DMS53 (cell line): ENCODE measurements around the gene SRPRB.

Experiments used
- DNase-seq: peaks from one replicate; lab custom pipeline; 2025; lab: John Stamatoyannopoulos, UW

Gene SRPRB

DNA sequence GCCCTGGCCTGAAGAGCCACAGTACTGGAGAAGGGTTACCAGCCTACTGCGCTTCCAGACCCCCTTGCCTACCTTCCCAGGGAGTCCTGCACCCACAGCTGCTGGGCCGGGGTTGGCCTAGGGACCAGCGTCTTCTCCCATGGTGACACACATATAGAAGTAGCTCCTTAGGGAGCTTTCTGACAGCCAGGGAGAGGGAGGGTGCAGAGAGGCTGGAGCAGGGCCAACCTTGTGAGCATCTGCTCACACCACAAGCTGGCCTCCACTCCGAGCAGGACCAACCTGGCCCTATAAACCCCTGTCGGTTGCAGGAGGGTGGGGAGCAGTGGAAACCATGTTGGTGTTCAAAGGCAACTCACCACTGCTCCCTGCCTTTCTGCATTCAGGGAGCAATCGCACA is 35.2 kb downstream of the SRPRB start:
- no peak for DNase-seq

GRCh38 chr3:133841196-133841595 is 35.6 kb downstream of the SRPRB start:
- DNase-seq: no peak

DNA sequence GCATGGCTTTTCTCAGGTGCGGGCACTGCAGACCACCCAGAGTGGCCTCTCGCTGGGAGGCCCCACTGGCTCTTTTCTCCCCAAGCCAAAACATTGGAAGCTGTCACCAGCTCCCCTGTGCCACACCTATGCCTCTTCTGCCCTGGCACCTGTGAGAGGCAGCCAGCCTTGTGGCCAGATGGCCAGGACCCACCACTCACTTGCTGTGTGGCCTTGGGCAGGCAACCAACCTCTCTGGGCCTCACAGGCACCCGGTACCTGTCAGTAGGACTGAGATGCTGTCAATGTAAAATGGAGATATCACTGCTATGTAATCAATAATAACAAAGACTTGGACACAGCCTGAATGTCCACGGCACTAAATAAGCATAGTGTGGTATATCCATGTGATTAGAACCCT is 36.5 kb downstream of the SRPRB start:
- DNase-seq: no peak

DNA sequence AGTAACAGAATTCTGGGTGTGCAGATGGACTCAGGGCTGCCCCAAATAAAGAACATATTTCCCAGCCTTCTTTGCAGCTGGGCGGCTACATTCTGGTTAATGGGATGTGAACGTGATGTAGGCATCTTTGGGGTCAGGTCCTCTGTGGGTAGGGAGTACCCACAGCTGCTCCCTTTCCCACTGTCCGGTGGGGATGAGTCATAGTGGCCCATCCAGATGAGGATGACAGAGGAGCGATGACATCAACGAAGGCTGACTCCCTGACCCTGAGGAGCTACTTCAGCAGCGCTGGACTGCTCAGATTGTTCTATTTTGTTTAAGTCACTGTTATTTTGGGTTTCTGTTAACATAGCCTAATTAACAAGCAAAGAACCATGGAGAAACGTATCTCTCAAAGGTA is 38.0 kb downstream of the SRPRB start:
- peak; percentile 26 for DNase-seq

DNA sequence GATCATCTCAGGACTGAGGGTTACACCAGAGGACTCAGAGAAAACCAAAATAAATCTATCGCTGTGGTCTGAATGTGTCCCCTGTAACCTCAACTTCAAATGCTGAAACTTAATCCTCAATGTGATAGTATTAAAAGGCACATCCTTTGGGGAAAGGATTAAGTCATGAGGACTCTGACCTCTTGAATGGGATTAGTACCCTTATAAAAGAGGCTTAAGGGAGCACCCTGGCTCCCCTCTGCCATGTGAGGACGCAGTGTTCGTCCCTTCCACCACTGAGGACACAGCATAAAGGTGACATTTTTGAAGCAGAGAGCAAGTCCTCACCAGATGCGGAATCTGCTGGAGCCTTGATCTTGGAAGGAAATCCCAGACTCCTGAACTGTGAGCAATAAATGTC is 39.5 kb downstream of the SRPRB start:
- DNase-seq: no peak

GRCh38 chr3:133849346-133849745 is 43.7 kb downstream of the SRPRB start:
- no peak for DNase-seq

DNA sequence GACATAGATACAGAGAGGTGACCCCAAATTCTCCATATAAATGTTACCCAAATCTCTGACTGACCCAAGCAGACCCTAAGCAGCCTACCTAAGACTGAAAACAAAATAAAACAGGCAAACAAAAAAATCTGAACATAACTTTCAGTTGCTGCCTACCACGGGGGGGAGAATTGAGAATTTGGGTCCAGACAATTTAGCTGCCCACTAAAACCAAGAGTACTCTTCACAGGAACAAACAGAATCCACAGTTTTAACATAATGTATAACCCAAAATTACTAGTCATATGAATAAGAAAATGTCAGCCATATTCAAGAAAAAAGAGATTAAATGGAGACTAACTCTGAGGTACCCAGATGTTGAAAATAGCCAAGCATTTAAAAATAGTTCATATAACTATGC is 44.4 kb downstream of the SRPRB start:
- DNase-seq: no peak

- no peak for DNase-seq
These were observed 45.8 kb downstream of the SRPRB start for GRCh38 chr3:133851266-133851906.

DNA sequence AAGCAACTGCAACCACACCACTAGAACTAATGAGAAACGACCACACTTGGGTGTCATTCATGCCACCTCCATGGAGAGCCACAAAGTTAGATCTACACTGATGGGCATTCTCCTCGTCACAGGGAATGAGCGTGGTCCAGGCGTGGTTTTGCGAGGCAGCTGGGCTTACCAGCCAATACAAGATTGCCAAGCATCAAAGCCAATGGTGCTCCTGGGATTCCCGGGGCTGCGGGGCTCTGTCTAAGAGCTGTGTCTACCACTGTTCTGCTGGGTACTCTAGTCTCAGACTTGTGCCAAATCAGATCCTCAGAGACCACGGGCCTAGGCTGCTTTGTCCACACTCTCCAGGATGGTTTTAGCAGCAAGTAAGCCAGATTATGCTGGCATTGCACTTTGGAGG is 46.3 kb downstream of the SRPRB start:
- DNase-seq: no peak

- no peak for DNase-seq
These were observed 47.7 kb downstream of the SRPRB start for GRCh38 chr3:133853063-133853924.

DNA sequence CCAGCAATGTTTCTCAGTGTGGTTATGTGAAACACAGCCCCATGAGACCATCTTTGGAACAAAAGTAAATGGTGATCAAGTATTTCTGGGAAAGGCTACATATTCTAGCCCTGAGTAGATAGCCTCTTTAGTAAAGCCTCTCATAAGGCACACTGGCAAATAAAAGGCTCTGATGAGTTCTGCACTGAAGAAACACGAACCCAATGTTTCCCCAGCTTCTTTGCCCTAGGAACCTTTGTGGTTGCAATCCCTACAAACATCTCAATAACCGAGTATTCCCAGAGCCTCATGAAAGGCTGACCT is 48.3 kb downstream of the SRPRB start:
- DNase-seq: no peak

- DNase-seq: no peak
These were observed 48.8 kb downstream of the SRPRB start for GRCh38 chr3:133854264-133855001.

DNA sequence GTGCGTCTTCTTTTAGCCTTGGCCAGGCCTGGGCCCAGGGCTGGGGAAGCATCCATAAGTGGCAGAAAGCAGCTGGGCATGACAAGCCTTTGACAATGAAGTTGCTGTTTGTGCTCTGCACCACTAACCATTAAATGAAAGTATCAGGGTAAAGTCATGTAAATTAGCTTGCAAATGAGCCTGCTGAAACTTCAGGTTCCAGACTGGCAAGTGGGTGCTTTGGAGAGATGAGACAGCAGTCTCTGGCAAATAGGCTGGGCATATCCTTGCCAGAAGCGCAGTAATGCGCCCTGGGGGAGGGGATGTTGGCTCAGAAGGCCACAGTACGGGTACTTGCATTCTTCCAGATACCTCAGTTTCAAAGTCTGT is 49.4 kb downstream of the SRPRB start:
- DNase-seq: no peak

- no peak for DNase-seq
These were observed 50.2 kb downstream of the SRPRB start for GRCh38 chr3:133855772-133856171.

DNA sequence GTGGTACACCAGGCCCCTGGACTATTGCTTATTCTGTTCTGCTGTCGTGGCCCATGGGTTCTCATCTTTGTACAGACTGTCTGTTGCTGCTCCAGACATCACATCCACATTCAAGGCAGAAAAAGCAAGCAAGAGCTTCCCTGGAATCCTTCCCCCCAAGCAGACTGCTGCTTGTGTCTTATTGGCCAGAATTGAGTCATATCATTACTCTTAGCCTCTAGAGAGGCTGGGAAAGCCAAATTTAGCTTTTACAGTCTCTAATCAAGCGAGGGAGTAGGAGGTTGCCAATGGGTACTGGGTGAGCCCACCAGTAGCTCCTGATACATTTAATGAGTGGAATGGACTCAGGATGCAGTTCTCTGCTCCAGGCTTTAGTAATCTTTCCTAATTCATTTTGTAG is 50.7 kb downstream of the SRPRB start:
- DNase-seq: no peak

GRCh38 chr3:133857767-133858166 is 52.2 kb downstream of the SRPRB start:
- no peak for DNase-seq

DNA sequence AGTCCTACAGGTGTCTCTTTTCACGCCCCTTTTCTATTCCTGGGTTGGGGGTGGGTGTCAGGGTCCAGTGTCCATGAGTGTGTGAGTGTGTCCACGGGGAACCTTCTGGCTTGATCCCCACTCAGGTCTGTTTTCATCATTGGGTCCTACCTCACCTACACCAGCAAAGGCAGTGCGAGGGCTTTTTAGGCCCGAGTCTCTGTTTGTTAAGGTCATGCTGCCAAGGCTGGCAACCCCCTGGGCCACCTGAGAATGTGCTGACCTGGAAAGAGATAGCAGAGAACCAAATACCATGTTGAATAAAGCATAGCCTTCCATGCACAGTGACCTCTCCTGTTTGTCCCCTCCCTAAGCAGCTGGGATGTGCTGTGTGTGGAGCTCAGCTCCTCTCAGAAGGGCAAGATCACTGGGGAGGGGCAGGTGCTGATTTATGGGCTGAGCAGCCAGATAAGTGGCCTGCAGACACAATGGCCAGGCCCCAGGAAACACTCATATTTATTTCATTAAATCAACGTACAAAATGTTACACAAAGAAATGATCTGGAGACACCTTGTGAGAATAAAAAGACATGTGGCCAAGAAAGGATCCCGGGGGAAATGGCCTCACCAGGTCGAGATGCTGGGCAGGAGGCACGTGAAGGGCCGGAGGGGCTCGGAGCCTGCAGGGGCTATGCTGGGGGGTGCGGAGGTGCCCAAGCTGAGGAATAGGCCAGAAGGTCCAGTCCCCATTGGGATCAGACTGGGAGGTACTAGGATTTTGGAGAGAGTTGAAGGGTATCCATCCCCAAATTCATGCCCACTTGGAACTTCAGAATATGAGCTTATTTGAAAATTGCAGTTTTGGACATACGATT is 54.0 kb downstream of the SRPRB start:
- no peak for DNase-seq

GRCh38 chr3:133860519-133860918 is 54.9 kb downstream of the SRPRB start:
- DNase-seq: no peak

- DNase-seq: no peak
These were observed 56.5 kb downstream of the SRPRB start for GRCh38 chr3:133862161-133862560.

- no peak for DNase-seq
These were observed 58.3 kb downstream of the SRPRB start for GRCh38 chr3:133863911-133864310.

- no peak for DNase-seq
These were observed 59.0 kb downstream of the SRPRB start for GRCh38 chr3:133864616-133865015.

DNA sequence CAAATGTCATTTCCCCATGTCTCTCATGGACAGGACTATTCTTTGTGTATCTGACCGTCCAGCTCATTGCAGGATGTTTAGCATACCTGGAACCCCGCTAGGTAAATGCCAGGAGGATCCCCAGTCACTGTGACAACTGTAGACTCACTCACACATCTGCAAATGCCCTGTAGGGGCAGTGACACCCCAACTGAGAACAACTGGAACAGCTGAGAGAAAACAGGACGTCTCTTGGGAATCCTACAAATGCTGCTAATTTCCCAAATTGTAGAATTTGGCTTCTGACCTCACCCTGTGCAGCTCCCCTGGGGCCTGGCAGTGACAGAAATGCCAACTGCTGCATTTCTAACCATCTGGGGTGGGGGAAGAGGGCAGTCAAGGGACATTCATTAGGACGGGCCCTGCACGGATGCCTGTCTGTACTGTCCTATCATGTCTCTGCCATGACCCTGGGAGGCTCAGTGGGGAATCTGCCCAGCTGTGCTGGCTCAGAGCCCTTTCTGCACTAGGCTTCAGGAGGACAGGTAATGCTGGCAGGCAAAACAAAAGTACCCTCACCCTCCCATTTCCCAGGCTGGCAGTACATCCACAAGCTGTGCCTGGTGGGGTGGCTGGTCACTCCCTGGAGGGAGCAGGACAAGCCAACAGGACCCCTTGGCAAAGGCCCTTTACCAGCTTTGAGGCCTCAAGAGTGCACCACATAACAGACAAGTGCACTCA is 59.7 kb downstream of the SRPRB start:
- no peak for DNase-seq
